HepG2 (cell line): ENCODE measurements around the gene VAC14. TPM values are rescaled to one million over a fixed set of nuclear protein-coding genes. Genes with fewer than 3 reads are reported as not detected.

Source experiments
- AGO2 ChIP-seq: fragments of 200-400 bp; formaldehyde crosslinking; optimal IDR thresholded peaks from 2 replicates; pipeline ENCODE3; 2017; ENCODE audit warnings: mild to moderate bottlenecking, low read depth, low read length, moderate library complexity
- AHR ChIP-seq: IDR thresholded peaks from 2 replicates; pipeline ENCODE4 v1.6.1; 2018; ENCODE audit warnings: missing genetic modification reagents, missing compliant biosample characterization
- ATF2 ChIP-seq: sonication (generic); formaldehyde crosslinking; IDR thresholded peaks from 2 replicates; pipeline ENCODE4 v1.4.0; 2020; ENCODE audit warnings: missing genetic modification reagents
- CAMTA2 ChIP-seq: sonication (generic); formaldehyde crosslinking; IDR thresholded peaks from 2 replicates; pipeline ENCODE4 v1.4.0; 2020; ENCODE audit warnings: mild to moderate bottlenecking, missing genetic modification reagents, borderline replicate concordance
- MAFF ChIP-seq: IDR thresholded peaks from 2 replicates; pipeline ENCODE4 v1.6.1; 2011; ENCODE audit warnings: low read depth, low read length, improper control_type of control experiment
- MIER2 ChIP-seq: IDR thresholded peaks from 2 replicates; pipeline ENCODE4 v1.6.1; 2016; ENCODE audit warnings: missing biosample characterization, missing genetic modification reagents
- MXD1 ChIP-seq: sonication (generic); formaldehyde crosslinking; IDR thresholded peaks from 2 replicates; pipeline ENCODE4 v1.4.0; 2020; ENCODE audit warnings: mild to moderate bottlenecking, missing genetic modification reagents
- NR1H2 ChIP-seq: sonication (generic); formaldehyde crosslinking; IDR thresholded peaks from 2 replicates; pipeline ENCODE4 v1.8.1; 2022; ENCODE audit warnings: low read depth, missing genetic modification reagents, borderline replicate concordance
- SNRNP70 ChIP-seq: fragments of 200-400 bp; formaldehyde crosslinking; IDR thresholded peaks from 2 replicates; pipeline ENCODE4 v1.6.1; 2017; ENCODE audit warnings: mild to moderate bottlenecking, low read depth, low read length, moderate library complexity
- TARDBP ChIP-seq: sonication (generic); formaldehyde crosslinking; IDR thresholded peaks from 2 replicates; pipeline ENCODE4 v1.8.0; 2022; ENCODE audit warnings: mild to moderate bottlenecking, missing genetic modification reagents
- TCF12 ChIP-seq, 2 experiments: fragments of 450-650 bp in 1 of 2; sonication (generic) in 1 of 2; formaldehyde crosslinking in 1 of 2; IDR thresholded peaks; 2 replicates each; pipeline versions ENCODE4 v1.6.1 to v1.8.0; 2017 to 2022; ENCODE audit warnings: antibody characterized with exemption in 1 of 2, mild to moderate bottlenecking in 1 of 2, missing genetic modification reagents in 1 of 2, moderate library complexity in 1 of 2
- TEAD2 ChIP-seq: sonication (generic); formaldehyde crosslinking; IDR thresholded peaks from 2 replicates; pipeline ENCODE4 v1.9.0; 2021; ENCODE audit warnings: missing genetic modification reagents
- TOPORS ChIP-seq: sonication (generic); formaldehyde crosslinking; IDR thresholded peaks from 2 replicates; pipeline ENCODE4 v1.8.0; 2023; ENCODE audit warnings: mild to moderate bottlenecking, missing genetic modification reagents
- YEATS4 ChIP-seq: sonication (generic); formaldehyde crosslinking; IDR thresholded peaks from 2 replicates; pipeline ENCODE4 v1.4.0; 2020; ENCODE audit warnings: missing genetic modification reagents, borderline replicate concordance
- ZKSCAN8 ChIP-seq: IDR thresholded peaks from 2 replicates; pipeline ENCODE4 v1.6.1; 2016; ENCODE audit warnings: borderline replicate concordance, missing genetic modification reagents, missing compliant biosample characterization
- ZNF101 ChIP-seq: sonication (generic); formaldehyde crosslinking; IDR thresholded peaks from 2 replicates; pipeline ENCODE4 v1.4.0; 2020; ENCODE audit warnings: mild to moderate bottlenecking, low read depth, missing genetic modification reagents, borderline replicate concordance
- ZNF430 ChIP-seq: sonication (generic); formaldehyde crosslinking; IDR thresholded peaks from 2 replicates; pipeline ENCODE4 v1.9.0; 2021; ENCODE audit warnings: mild to moderate bottlenecking, missing genetic modification reagents
- ZNF441 ChIP-seq: sonication (generic); formaldehyde crosslinking; IDR thresholded peaks from 2 replicates; pipeline ENCODE4 v1.7.0; 2021; ENCODE audit warnings: missing genetic modification reagents, borderline replicate concordance
- ZNF687 ChIP-seq: sonication (generic); formaldehyde crosslinking; IDR thresholded peaks from 2 replicates; pipeline ENCODE4 v1.5.1; 2020; ENCODE audit warnings: mild to moderate bottlenecking, missing genetic modification reagents, moderate library complexity
- ZNF841 ChIP-seq: sonication (generic); formaldehyde crosslinking; IDR thresholded peaks from 2 replicates; pipeline ENCODE4 v1.8.1; 2023; ENCODE audit warnings: missing genetic modification reagents, borderline replicate concordance
- ZXDC ChIP-seq: sonication (generic); formaldehyde crosslinking; IDR thresholded peaks from 2 replicates; pipeline ENCODE4 v1.5.0; 2020; ENCODE audit warnings: mild to moderate bottlenecking, missing genetic modification reagents
- polyA plus RNA-seq, 8 experiments: library from polyadenylated mRNA; depleted of rRNA in 3 of 8; stranded (reverse) in 7 of 8; unstranded in 1 of 8; fragments of >200 nt; fragmentation: Illumina TruSeq in 4 of 8; extraction: Trizol in 4 of 8; gene quantifications; 2 replicates each; pipeline versions ENCODE4 v1.2.1 to v1.2.3, GENCODE V29; 2011 to 2016; ENCODE audit warnings: low read depth in 4 of 8, missing spikeins in 1 of 8, mixed read lengths in 1 of 8; ENCODE audit not compliant: insufficient read depth in 1 of 8
- total RNA-seq, 5 experiments: library from RNA; depleted of rRNA; stranded (reverse); fragments of >200 nt; fragmentation: Illumina TruSeq; extraction: Trizol; gene quantifications; 2 replicates each; pipeline ENCODE4 v1.2.3, GENCODE V29; 2016; ENCODE audit warnings: low read depth in 1 of 5

VAC14 gene
- total and polyA plus RNA-seq, 2 of the 13 experiments (the other 11 are each of a cell fraction or from before 2014, with no cell fraction given) = 23.5 to 24.6 TPM

GRCh38 chr16:70728150-70728549, 72.8 kb downstream of the VAC14 start (continued):
- TF ChIP-seq ZXDC = no peak
- TF ChIP-seq AHR (CRISPR knock-in tag) = no peak
- no peak for TF ChIP-seq TARDBP (CRISPR knock-in tag)
- TF ChIP-seq SNRNP70 = no peak
- no peak for TF ChIP-seq YEATS4 (CRISPR knock-in tag)
- TF ChIP-seq MXD1 (CRISPR knock-in tag) = no peak
- TF ChIP-seq ZNF430 = no peak
- TF ChIP-seq ZNF687 (CRISPR knock-in tag) = peak; percentile 26; the same call in 1 of the 2 replicates
- no peak for TF ChIP-seq TEAD2 (CRISPR knock-in tag)
- TF ChIP-seq ZKSCAN8 = no peak
- TF ChIP-seq NR1H2 (CRISPR knock-in tag) = no peak
- no peak for TF ChIP-seq MAFF
- no peak for TF ChIP-seq ZNF841 (CRISPR knock-in tag)
- TF ChIP-seq TOPORS (CRISPR knock-in tag) = 0 out of 2 replicates have a peak, but pooled peaks have one; percentile 32
- no peak for TF ChIP-seq MIER2 (CRISPR knock-in tag)
- TF ChIP-seq CAMTA2 = 0 out of 2 replicates have a peak, but pooled peaks have one; percentile 35
- no peak for TF ChIP-seq ZNF441 (CRISPR knock-in tag)
- no peak for TF ChIP-seq TCF12 (IDR thresholded peaks at IDR 0.05)
- no peak for TF ChIP-seq TCF12 (CRISPR knock-in tag; IDR thresholded peaks at IDR 0.05)
- TF ChIP-seq ATF2 = no peak
- no peak for TF ChIP-seq ZNF101 (CRISPR knock-in tag)
- peak; percentile 84 for TF ChIP-seq AGO2
